Measurements from ENCODE around the gene ERN1. TPM values are rescaled to one million over a fixed set of nuclear protein-coding genes. Genes with fewer than 3 reads are reported as not detected.

The ERN1 gene
- total and polyA plus RNA-seq, 7 donors, result 1.2 to 9.4 (median 7.4) TPM

- intact Hi-C loops (cut with DNase I), result no loop called here
- no peaks in the 10 kb centered on the region for H3K27me3 ChIP-seq
These were observed 33.5 kb upstream of the ERN1 start for GRCh38 chr17:64163468-64163867.

GRCh38 chr17:64162554-64162953, 32.6 kb upstream of the ERN1 start:
- Histone ChIP-seq H3K36me3 (peaks cover 0 to 28% (median 2%) of the 10 kb centered on the region in 4 donors), H3K4me3 (no peak overlapping the region), H3K9me3 (no peaks in the 10 kb centered on the region), H3K4me1 (no peaks in the 10 kb centered on the region), H3K27ac (no peak overlapping the region), H3K27me3 (no peaks in the 10 kb centered on the region)
- no peak for DNase-seq
- 93 to 94% methylated on average over 2 of the region's 2 CpGs for WGBS, 2 donors
- TF ChIP-seq POLR2AphosphoS5 (IDR thresholded peaks at IDR 0.05) (no peak), CTCF (IDR thresholded peaks at IDR 0.05) (no peak), EP300 (IDR thresholded peaks at IDR 0.05) (no peak), POLR2A (IDR thresholded peaks at IDR 0.05) (no peak)
- intact Hi-C loops (cut with DNase I), result no loop called here

More at GRCh38 chr17:64163468-64163867, 33.5 kb upstream of the ERN1 start:
- Histone ChIP-seq H3K4me3 (no peak overlapping the region), H3K36me3 (peaks cover 0 to 35% (median 2%) of the 10 kb centered on the region in 4 donors), H3K27ac (no peak overlapping the region), H3K4me1 (no peaks in the 10 kb centered on the region), H3K9me3 (no peaks in the 10 kb centered on the region)
- 79 to 81% methylated on average over 6 of the region's 6 CpGs for WGBS, 2 donors
- DNase-seq, result no peak
- no peak for TF ChIP-seq EP300 (IDR thresholded peaks at IDR 0.05)
- no peak for TF ChIP-seq CTCF (IDR thresholded peaks at IDR 0.05)
- TF ChIP-seq POLR2AphosphoS5 (IDR thresholded peaks at IDR 0.05), result no peak
- TF ChIP-seq POLR2A (IDR thresholded peaks at IDR 0.05), result no peak

GRCh38 chr17:64161380-64162176, 31.6 kb upstream of the ERN1 start:
- DNase-seq, result no peak
- Histone ChIP-seq H3K4me3 (no peak overlapping the region), H3K9me3 (no peaks in the 10 kb centered on the region), H3K4me1 (peaks cover 0 to 5% (median 5%) of the 10 kb centered on the region in 4 donors), H3K27me3 (no peaks in the 10 kb centered on the region), H3K36me3 (peaks cover 0 to 23% (median 2%) of the 10 kb centered on the region in 4 donors), H3K27ac (no peak overlapping the region)
- intact Hi-C loops (cut with DNase I), result no loop called here
- TF ChIP-seq EP300 (IDR thresholded peaks at IDR 0.05) (no peak), POLR2AphosphoS5 (IDR thresholded peaks at IDR 0.05) (no peak), POLR2A (IDR thresholded peaks at IDR 0.05) (no peak), CTCF (IDR thresholded peaks at IDR 0.05) (no peak)
- WGBS, 2 donors, result 66 to 76% methylated on average over 6 of the region's 6 CpGs

- no peak for DNase-seq
- no peak overlapping the region for H3K4me3 ChIP-seq
- TF ChIP-seq POLR2AphosphoS5 (IDR thresholded peaks at IDR 0.05) (no peak), CTCF (IDR thresholded peaks at IDR 0.05) (no peak), EP300 (IDR thresholded peaks at IDR 0.05) (no peak), POLR2A (IDR thresholded peaks at IDR 0.05) (no peak)
- no peak overlapping the region for H3K27ac ChIP-seq
- peaks cover 0 to 16% (median under 1%) of the 10 kb centered on the region in 4 donors for H3K36me3 ChIP-seq
- no peaks in the 10 kb centered on the region for H3K9me3 ChIP-seq
- H3K4me1 ChIP-seq, result peaks cover 0 to 16% (median 14%) of the 10 kb centered on the region in 4 donors
- intact Hi-C loops (cut with DNase I), result no loop called here
- WGBS, 2 donors, result 90 to 95% methylated on average over 4 of the region's 4 CpGs
- no peaks in the 10 kb centered on the region for H3K27me3 ChIP-seq
These were observed 30.4 kb upstream of the ERN1 start for GRCh38 chr17:64160378-64160777.
